GM19455 (cell line): ENCODE data around the gene CXADR.
"Not testable (repeated sequence)": the region's sequence is repeated elsewhere in the genome, so short reads cannot be mapped to it uniquely, and the experiment has no call there.

Experiments used
- ATAC-seq: cut with Tn5 transposase; IDR thresholded peaks from one replicate; pipeline ENCODE4 v1.9.1; 2021; ENCODE audit not compliant: unreplicated experiment

CXADR gene

DNA sequence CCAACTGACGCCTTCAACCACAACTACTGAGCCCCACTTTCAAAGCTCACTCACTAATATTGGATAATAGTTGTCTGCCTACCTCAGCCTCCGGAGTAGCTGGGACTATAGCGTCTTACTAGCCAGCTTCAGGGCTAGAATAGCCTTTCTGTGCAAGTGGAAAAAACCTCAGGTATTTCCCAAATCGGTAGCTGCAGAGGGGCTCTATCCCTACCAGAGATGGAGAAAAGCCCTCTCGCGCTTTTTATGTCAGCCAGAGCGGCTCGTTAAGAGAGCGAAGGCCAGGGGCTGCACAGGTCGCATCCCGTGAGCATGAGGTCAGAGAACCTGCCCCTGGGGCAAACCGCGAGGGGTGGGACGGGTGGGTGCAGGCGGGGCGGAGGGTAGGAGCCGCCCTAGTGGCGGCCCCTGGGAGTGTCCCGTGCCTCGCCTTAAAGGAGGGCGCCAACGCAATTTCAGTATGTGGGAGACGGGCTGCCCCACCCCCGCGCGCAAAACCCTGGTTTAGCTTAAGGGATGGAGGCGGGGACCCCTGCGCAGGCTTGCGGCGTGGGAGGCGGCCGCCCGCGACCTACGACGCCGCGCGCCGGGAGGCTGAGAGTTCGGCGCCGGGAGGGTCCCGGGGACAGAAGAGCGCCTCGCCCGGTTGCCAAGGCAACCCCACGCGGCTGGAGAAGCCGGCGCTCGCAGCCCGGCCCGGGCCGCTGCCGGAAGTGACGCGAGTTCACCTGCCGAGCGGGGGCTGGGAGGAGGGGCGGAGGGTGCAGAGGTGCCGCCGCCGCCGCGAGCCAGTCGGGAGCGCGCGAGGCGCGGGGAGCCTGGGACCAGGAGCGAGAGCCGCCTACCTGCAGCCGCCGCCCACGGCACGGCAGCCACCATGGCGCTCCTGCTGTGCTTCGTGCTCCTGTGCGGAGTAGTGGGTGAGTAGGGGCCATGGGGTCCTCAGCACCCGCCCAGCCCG, at the start of gene CXADR:
Gene CXADR (plus strand): TSS at position 791 of the 961 bp plus-strand sequence. CDS start 87 bp downstream, at position 878.
- peak; percentile 87 for ATAC-seq

DNA sequence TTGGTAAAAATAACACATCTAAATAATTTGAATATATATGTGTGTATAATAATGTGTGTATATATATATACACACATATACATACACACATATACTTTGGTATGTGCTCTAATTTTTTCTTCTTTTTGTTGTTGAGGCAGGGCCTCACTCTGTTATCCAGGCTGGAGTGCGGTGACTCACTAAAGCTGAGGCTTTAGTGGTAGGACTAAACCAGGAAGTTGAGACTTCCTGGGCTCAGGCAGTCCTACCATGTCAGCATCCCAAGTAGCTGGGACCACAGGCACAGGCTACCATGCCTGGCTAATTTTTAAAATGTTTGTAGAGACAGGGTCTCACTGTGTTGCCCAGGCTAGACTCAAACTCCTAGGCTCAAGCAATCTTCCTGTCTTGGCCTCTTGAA, 46.7 kb upstream of the CXADR start:
- ATAC-seq, result no peak

DNA sequence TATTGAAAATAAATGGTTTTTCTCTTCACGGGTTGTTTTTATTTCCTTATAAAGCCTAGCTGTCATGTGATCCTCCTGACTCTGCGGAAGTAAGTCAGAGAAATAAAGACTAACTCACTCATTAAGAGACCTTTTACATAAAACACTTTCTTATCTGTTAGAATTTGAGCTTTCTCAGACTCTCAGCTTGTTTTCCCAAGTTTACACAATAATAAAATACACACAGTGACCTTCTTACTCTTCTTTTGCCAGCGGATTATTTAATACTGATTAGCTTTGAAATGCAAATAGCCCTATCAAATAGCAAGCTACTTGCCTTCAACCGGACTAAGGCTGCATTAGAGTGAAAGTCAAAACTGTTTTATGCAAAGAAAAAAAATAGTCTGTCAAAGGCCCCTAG, 45.5 kb upstream of the CXADR start:
- no peak for ATAC-seq

DNA sequence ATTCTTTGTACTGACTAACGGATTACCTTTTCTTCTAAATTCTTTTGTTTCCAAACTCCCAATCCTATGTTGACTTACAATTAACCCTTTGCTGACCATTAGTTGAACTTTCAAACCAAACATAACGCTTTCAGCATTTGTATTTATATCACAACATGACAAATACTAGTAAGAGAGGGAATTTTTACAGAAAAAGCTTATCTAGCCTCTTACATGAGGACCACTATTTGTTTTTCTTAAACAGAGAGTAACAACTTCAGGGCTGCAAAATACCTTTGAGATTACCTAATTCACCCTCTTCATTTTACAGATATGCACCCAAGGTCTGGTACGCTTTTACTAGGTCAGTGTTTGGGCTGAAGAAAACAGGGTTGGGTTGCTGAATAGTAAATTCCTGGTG, 45.0 kb upstream of the CXADR start:
- no peak for ATAC-seq

DNA sequence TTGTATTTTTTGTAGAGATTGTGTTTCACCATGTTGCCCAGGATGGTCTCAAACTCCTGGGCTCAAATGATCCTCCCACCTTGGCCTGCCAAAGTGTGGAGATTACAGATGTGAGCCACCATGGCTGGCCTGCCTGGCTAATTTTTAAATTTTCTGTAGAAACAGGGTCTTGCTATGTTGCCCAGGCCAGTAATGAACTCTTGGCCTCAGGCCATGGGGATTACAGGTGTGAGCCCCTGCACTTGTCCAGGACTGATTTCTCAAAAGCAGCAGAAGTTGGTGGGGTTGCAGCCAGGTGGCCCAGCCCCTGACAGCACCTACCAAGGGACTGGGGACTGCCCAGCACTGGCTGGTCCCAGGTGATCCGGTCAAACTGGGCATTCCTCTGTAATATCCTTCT, 44.1 kb upstream of the CXADR start:
- no peak for ATAC-seq

DNA sequence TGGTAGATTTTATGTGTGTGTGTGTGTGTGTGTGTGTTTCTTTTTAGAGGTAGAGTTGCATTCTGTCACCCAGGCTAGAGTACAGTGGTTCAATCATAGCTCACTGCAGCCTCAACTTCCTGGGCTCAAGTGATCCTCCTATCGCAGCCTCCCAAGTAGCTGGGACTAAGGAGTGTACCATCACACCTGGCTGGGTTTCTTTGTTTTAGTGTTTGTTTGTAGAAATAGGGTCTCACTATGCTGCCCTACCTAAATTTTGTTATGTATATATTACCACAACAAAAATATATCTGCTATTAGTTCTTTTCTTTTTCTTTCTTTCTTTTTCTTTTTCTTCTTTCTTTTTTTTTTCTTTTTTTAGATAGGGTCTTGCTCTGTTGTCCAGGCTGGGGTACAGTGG, 43.1 kb upstream of the CXADR start:
- ATAC-seq, result no peak

DNA sequence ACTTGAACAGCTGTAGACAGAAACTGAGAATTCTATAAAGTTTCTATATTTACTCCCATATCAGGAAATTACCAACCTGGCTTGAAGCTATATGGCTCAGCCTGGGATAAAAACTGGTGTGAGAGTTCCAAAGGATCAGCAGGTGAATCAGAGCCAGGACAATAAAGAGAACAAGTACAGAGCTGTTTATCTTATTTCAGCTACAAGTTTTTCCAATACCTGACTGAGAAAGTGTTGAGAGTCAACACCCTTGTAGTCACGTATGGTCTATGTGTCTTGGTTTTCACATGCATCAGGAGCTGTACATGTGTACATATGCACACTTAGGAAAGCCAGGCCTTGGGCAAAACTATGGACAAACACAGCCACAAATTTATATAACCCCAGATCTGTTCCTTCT, 40.7 kb upstream of the CXADR start:
- no peak for ATAC-seq

DNA sequence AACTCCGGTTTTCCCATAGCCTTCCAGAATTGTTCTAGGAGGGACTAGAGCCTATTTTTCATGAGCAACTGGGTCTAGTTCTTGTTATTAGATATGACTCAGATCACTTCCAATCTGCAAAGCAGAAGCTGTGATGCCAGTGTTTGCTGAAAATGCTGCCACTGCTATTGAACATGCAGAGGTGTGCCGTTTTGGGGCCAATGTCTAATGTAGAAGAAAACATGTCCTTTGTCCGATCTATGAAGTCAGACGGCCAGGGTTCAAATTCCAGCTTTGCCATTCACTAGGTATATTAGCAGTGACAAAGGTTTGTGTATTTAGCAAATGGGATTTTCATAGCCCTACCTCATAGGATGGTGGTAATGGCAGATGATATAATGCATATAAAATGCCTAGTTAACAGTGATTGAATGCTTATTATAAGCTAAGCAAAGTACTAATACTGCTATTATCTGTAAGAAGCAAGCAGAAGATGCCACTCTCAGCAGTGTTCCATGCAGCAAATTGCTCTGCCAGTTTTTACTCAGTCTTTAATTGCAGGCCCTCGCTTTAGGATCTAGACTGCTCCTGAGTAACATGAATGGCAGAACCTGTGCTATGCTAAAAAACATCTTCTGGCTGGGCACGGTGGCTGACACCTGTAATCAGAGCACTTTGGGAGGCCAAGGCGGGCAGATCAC, 40.1 kb upstream of the CXADR start:
- ATAC-seq, result no peak

DNA sequence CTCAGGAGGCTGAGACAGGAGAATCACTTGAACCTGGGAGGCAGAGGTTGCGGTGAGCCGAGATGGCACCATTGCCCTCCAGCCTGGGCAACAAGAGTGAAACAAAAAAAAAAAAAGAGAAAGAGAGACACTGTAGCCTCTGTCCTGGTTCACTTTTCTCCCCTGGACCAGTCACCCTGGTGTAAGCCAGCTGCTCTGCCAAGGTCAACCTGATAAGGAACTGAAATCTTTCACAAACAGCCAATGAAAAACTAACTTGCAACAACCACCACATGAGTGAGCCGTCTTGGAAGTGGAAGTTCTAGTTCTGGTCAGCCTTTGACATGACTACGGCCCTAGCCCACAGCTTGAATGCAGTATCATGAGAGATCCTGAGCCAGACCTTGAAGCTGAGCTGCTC, 36.8 kb upstream of the CXADR start:
- no peak for ATAC-seq

DNA sequence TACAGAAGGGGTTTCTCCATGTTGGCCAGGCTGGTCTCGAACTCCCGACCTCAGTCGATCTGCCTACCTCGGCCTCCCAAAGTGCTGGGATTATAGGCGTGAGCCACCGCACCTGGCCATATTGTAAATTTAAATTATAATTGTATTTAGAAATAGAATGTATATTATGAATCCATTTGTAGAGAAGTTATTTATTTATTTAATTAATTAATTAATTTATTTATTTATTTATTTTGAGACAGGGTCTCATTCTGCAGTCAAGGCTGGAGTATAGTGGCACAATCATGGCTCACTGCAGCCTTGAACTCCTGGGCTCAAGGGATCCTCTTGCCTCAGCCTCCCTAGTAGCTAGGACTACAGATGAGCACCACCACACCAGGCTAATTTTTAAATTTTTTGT, 34.7 kb upstream of the CXADR start:
- not testable (repeated sequence) for ATAC-seq

DNA sequence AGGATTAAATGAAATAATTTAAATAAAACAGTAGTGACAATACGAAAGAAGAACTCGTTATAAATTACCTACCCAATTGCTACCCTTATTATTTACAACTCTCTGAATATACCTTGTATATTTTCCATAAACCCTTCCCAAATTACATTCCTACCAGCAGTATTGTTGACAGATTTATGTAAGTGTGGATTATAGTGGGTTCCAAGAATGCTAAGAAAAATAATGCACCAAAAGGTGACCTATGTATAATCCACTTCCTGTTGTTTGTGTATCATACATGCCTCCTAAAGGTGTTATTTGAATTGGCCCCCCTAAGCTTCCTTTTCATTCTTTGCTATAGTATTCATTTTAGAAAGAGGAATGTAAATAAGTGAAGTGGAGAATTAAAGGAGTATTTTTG, 33.2 kb upstream of the CXADR start:
- ATAC-seq, result no peak

DNA sequence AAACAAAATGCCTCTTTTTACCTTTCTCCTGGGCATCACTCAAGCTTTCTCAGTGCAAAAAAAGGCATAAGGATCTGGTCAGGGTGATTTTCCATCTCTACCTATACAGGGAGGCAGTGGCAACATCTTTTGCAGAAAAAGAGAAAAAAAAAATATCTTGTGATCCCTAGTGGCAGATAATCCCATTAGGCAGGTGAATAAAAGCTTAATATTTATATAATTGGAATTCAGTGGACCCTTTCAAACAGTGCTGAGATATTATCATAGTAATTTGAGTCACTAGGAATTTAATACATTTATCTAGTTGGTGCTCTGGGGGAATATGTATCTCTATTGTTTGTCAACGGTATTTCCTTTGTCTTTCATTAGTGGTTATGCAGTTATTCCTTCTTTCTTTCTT, 29.9 kb upstream of the CXADR start:
- no peak for ATAC-seq

DNA sequence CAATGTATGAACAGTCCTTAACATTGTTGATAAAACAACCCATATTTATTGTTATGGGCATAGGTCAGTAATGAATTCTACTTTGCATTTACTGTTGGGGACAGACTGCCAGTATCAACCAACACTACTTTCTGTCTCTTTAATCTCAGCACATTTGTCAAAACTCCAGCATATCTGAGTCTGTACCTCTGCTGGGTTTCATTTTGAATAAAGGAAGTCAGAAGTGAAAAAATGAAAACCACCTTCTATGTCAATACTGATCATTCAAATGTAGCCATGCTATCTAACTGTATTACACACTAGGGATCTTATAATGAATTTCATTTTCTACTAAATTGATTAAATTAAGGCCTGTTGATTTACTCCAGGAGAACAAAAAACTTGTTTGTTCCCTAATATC, 24.2 kb upstream of the CXADR start:
- peak; percentile 64 for ATAC-seq

DNA sequence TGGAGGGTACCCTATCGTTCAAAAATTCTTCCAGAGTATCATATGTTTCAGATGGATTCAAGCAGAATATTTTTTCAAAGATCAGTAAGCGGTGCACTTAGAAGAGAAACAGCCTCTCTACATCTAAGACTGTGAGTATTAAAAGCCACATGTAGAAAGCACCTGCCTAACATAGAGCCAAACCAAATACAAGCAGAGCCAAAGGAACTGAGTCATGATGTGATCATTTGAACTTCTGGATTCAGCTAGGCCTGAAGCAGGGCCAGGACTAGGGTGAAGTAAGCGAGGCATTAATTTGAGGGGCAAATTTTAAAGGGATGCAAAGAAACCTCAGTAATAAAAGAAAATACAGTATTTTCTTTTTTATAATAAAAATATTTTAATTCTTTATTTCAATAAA, 23.3 kb upstream of the CXADR start:
- ATAC-seq, result not testable (repeated sequence)

DNA sequence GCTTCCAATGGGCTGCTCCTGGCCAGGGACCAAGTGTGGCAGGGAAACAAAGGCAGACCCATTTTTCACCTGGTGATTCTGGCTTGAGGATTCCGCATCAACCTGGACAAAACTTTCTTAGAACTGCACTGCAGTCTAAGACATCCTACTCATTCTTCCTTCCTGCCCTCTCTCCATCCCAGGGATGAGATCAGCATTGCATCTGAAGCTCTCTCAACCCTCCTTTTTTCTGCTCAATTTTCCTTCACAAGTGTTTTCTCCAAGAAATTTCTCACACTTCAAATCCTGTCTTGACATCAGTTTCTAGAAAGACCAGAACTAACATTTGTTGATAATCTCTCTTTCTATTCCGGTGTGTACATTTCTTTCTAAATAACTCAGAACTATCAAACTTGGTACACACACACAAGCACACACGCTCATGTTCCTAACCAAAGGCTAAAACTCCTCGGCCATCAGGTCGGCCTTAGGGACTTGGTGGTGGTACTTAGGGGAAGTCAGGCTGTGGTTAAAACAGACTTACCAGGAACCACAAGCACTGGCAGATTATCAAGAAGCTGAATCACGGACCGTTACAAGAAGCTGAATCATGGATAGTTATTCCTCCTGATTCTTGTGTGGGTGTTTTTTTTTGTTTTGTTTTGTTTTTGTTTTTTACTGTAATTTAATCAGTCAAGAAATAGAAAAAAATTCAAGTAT, 21.0 kb upstream of the CXADR start:
- ATAC-seq, result no peak

DNA sequence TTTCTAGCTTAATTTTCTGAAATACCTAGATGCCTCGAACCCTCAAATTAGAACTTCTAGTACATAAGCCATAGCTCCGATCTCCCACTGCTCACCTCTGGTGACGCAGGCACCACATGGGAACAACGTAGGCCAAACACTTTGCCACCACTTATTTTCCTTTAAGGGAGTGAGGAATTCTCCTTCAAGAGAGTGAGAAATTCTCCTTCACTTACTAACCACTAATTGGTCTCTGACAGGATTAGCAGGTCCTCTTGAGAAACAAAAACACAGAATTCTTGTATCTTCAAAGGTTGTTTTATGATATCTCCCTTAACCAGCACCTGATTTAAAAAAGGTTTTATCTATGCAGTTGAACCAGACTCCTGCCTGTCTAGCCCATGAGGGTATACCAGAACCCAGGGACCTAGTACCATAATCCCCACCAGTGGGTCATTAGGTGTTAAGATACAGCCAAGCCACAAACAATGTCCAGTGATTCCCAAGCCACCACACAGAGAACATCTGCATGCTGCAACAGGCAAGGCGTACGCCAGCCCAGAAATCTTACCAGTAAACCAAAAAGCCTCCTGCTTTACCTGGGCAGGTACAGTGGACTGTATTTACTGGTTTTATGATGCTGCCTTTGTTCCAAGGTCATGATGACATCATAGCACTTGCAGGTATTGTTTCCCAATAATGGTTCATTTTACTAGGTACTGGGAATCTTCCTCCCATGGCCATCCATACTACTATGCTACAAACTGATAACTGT, 20.3 kb upstream of the CXADR start:
- no peak for ATAC-seq

DNA sequence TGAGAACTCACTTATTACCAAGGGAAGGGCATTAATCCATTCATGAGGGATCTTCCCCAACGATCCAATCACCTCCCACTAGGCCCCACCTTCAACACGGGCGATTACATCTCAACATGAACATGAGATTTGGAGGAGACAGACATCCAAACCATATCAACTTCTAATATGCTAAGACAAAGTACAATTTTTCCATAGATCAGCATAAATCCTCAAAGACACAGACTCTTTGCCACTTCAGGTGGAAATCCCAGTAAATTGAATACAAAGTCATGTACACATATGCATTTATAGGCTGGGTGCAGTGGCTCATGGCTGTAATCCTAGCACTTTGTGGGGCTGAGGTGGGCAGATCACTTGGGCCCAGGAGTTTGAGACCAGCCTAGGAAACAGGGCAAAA, 18.8 kb upstream of the CXADR start:
- no peak for ATAC-seq

DNA sequence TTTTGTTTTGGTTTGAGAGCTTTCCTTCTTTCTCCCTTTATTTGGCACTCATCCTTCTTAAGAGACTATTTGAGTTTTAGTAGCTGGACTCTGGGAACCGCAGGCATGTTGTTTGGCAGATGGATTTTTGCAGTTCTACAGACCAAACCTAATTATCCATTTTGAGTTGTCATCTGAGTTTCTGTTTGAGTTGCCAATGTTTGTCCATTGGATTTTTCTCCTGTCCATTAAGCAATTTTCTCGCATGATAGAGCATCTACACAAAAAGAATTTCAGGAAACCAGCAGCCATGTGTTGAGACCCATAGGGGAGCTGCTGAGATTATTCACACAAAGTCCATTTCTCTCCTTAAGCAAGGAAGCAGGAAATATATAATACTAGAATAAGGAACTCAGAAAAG, 17.2 kb upstream of the CXADR start:
- ATAC-seq, result no peak

DNA sequence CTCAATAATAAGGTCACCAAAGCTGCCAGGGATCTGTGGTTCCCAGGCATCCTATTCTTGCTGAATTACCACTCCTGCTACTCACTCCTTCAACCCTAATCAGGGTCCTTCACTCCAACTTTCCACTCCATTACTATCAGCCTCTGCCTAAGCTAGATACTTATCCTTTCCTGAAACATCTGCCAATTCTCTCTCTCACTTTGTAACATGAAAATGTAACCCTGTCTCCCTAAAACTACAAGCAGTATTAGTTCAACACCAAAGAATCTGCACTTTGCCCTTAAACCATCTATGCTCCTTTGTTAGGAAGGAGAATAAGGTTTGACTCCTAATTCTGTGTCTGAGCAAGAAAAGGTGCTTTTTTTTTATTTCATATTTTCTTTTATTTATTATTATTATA, 15.5 kb upstream of the CXADR start:
- no peak for ATAC-seq

DNA sequence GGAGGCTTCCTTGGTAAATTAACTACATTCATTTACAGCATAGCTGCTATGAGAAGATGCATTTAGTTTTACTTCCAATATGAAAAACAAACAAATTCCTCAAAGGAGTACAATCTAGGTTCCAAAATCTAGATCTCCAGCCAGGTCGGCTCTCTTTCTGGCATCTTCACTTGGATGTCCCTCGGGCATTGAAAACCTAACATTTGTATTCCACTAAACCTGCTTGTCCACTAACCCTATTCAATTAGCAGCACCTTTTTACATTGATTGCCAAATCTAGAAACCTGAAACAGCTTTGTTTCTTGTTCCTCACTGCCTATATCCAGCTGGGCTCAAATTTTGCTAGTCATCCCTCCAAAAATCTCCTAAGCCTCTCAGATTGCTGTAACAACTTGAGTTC, 14.3 kb upstream of the CXADR start:
- no peak for ATAC-seq
